Ovary (tissue), 9 donors: ENCODE data around the gene SYNPO2. TPM values are rescaled to one million over a fixed set of nuclear protein-coding genes. Genes with fewer than 3 reads are reported as not detected.

ENCODE experiments used
- DNase-seq, 5 donors: peaks; one replicate each; pipeline ENCODE4 v3.0.0-alpha.2; 2019 to 2020
- H3K27ac ChIP-seq, 2 donors: fragments of 200-600 bp; one replicate each; pipeline versions ENCODE4 v1.5.1 to v1.8.0; 2019 to 2022
- H3K27me3 ChIP-seq: fragments of 200-600 bp; one replicate; pipeline ENCODE4 v1.8.0; 2022
- H3K36me3 ChIP-seq: fragments of 200-600 bp; sonication (generic); one replicate; pipeline ENCODE4 v1.5.1; 2019
- H3K4me1 ChIP-seq: one replicate; pipeline ENCODE4 v1.8.1; 2013; ENCODE audit warnings: mild to moderate bottlenecking, moderate library complexity; ENCODE audit not compliant: insufficient read depth
- H3K4me3 ChIP-seq: fragments of 200-600 bp; sonication (generic); one replicate; pipeline ENCODE4 v1.5.1; 2017
- H3K9me3 ChIP-seq, 2 donors: fragments of 200-600 bp in 1 of 2; sonication (generic) in 1 of 2; one replicate each; pipeline versions ENCODE4 v1.5.1 to v1.8.1; 2013 to 2019; ENCODE audit warnings: mild to moderate bottlenecking in 1 of 2, moderate library complexity in 1 of 2
- CTCF ChIP-seq, 3 donors: fragments of 450-650 bp in 2 of 3; fragments of 200-600 bp in 1 of 3; IDR thresholded peaks; one replicate each; pipeline versions ENCODE4 v1.5.1 to v1.8.0; 2016 to 2022; ENCODE audit warnings: antibody characterized with exemption in 3 of 3, mild to moderate bottlenecking in 1 of 3
- EP300 ChIP-seq: sonication (generic); formaldehyde crosslinking; IDR thresholded peaks from one replicate; pipeline ENCODE4 v1.6.1; 2017; ENCODE audit warnings: antibody characterized with exemption
- POLR2A ChIP-seq: fragments of 450-650 bp; IDR thresholded peaks from one replicate; pipeline ENCODE4 v1.6.1; 2017; ENCODE audit warnings: antibody characterized with exemption, mild to moderate bottlenecking, moderate library complexity
- WGBS, 3 donors: extraction: QIAGEN DNeasy Blood & Tissue Kit in 1 of 3; methylation state at CpG; one replicate each; pipeline versions ENCODE4 v1.1.5 to v1.1.7; 2013 to 2017; 5-methylcytosine and 5-hydroxymethylcytosine counted together
- intact Hi-C, 4 donors: fragments of 100-400 bp; cut with DNase I; formaldehyde crosslinking; loops; one replicate each; pipeline versions ENCODE4 v1.11.0 to v1.15.1; 2022 to 2023
- polyA plus RNA-seq, 2 donors: library from polyadenylated mRNA; stranded (reverse); fragments of 200-250 nt in 1 of 2; fragments of 350-450 nt in 1 of 2; fragmentation: Illumina TruSeq in 1 of 2; extraction: RNeasy Lipid Tissue Mini Kit (QIAGEN cat#74804) in 1 of 2; gene quantifications; one replicate each; pipeline ENCODE4 v1.2.3, GENCODE V29; 2013 to 2014
- total RNA-seq, 7 donors: library from RNA; depleted of rRNA in 2 of 7; stranded (reverse); fragments of >200 nt in 2 of 7; fragmentation: NEBNext Ultra II Directional in 3 of 7; extraction: Animal tissue kit (Norgen Biotek cat#: 25700) in 3 of 7; gene quantifications; one replicate each; pipeline versions ENCODE4 v1.1.0 to v1.2.4, GENCODE V29; 2016 to 2023
- donor health status: DM: no; HTN: no; CAD: no; lungs with moderate emphysema.
- donor health status: DM: no; HTN: no; CAD: no.
- donor health status: Bipolar disorder and iron deficiency.
- donor health status: DM: yes; HTN: yes; CAD: no.
- donor health status: DM: no; HTN: no; CAD: no.
- donor health status: DM: yes; HTN: yes; CAD: no.

Gene SYNPO2
- total and polyA plus RNA-seq, 9 donors: 54.8 to 265 (median 121) TPM

GRCh38 chr4:119029847-119030535 lies 141.3 kb downstream of the SYNPO2 start:
- TF ChIP-seq CTCF (IDR thresholded peaks at IDR 0.05): no peak
- TF ChIP-seq EP300: no peak
- TF ChIP-seq POLR2A: no peak
- Histone ChIP-seq H3K4me1 (peaks cover 27% of the 10 kb centered on the region), H3K4me3 (peak overlapping the region; percentile 34), H3K36me3 (no peaks in the 10 kb centered on the region), H3K9me3 (no peaks in the 10 kb centered on the region), H3K27me3 (no peaks in the 10 kb centered on the region), H3K27ac (no peak overlapping the region)
- 90 to 91% (median 91%) methylated on average over 18 of the region's 18 CpGs for WGBS, 3 donors
- intact Hi-C loops: loop anchor here in 3 of 4 donors (5.0 to 10.0 kb wide), 4 partner anchors 43 to 285 kb away; partner anchors contain the start of gene USP53 (in 1 of the 3)
- no peak for DNase-seq

DNA sequence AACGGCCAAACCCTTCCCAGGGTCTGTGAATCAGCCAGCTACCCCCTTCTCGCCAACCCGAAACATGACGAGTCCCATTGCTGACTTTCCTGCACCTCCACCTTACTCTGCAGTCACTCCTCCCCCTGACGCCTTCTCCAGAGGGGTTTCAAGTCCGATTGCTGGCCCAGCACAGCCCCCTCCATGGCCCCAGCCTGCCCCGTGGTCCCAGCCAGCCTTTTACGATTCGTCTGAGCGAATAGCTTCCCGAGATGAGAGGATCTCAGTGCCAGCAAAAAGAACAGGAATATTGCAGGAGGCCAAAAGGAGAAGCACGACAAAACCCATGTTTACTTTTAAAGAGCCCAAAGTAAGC lies 141.9 kb downstream of the SYNPO2 start:
- Histone ChIP-seq H3K9me3 (no peaks in the 10 kb centered on the region), H3K4me3 (peak overlapping the region; percentile 15), H3K36me3 (no peaks in the 10 kb centered on the region), H3K27me3 (no peaks in the 10 kb centered on the region), H3K27ac (no peak overlapping the region), H3K4me1 (peaks cover 27% of the 10 kb centered on the region)
- WGBS, 3 donors: 86 to 95% (median 93%) methylated on average over 12 of the region's 12 CpGs
- intact Hi-C loops: loop anchor here in 3 of 4 donors (5.0 to 10.0 kb wide), 3 partner anchors 43 to 184 kb away; partner anchors contain the start of gene USP53 (in 1 of the 3)
- no peak for DNase-seq
- TF ChIP-seq EP300: no peak
- no peak for TF ChIP-seq POLR2A
- no peak for TF ChIP-seq CTCF (IDR thresholded peaks at IDR 0.05)

GRCh38 chr4:119031218-119031617 lies 142.6 kb downstream of the SYNPO2 start:
- no peak for DNase-seq
- no peak for TF ChIP-seq EP300
- no peak for TF ChIP-seq POLR2A
- no peak for TF ChIP-seq CTCF (IDR thresholded peaks at IDR 0.05)
- Histone ChIP-seq H3K27me3 (no peaks in the 10 kb centered on the region), H3K27ac (no peak overlapping the region), H3K4me3 (peak overlapping the region; percentile 15), H3K4me1 (peaks cover 29% of the 10 kb centered on the region), H3K36me3 (no peaks in the 10 kb centered on the region), H3K9me3 (no peaks in the 10 kb centered on the region)
- 90 to 94% (median 91%) methylated on average over 11 of the region's 11 CpGs for WGBS, 3 donors
- intact Hi-C loops: loop anchor here in 3 of 4 donors (5.0 to 10.0 kb wide), 3 partner anchors 44 to 184 kb away; partner anchors contain the start of gene USP53 (in 1 of the 3)

GRCh38 chr4:119032921-119033685 lies 144.4 kb downstream of the SYNPO2 start:
- TF ChIP-seq EP300 (no peak), CTCF (IDR thresholded peaks at IDR 0.05) (no peak), POLR2A (no peak)
- no peak for DNase-seq
- Histone ChIP-seq H3K4me1 (peaks cover 30% of the 10 kb centered on the region), H3K36me3 (no peaks in the 10 kb centered on the region), H3K27me3 (no peaks in the 10 kb centered on the region), H3K27ac (no peak overlapping the region), H3K9me3 (no peaks in the 10 kb centered on the region), H3K4me3 (no peak overlapping the region)
- intact Hi-C loops: loop anchor here in 3 of 4 donors (5.0 to 10.0 kb wide), 3 partner anchors 46 to 182 kb away; partner anchors contain the start of gene USP53 (in 1 of the 3)
- 63 to 72% (median 68%) methylated on average over 6 of the region's 6 CpGs for WGBS, 3 donors
